CD14-positive monocyte (primary cell): ENCODE measurements around the gene DCLK1. TPM values are rescaled to one million over a fixed set of nuclear protein-coding genes. Genes with fewer than 3 reads are reported as not detected.

Experiments
- DNase-seq, 3 donors: peaks; one replicate each; pipeline ENCODE4 v3.0.0-alpha.2; 2011 to 2022
- H2AFZ ChIP-seq: 2 replicates; pipeline ENCODE4 v1.6.0; 2012; ENCODE audit warnings: mild to moderate bottlenecking, low read depth, low read length, inconsistent platforms; ENCODE audit not compliant: insufficient read depth, poor library complexity, severe bottlenecking
- H3K27ac ChIP-seq, 2 donors: 1 replicate in 1 of 2; 2 replicates in 1 of 2; pipeline ENCODE4 v1.5.1; 2012 to 2013; ENCODE audit warnings: low read length in 2 of 2, control low read depth in 1 of 2, inconsistent platforms in 1 of 2, low read depth in 1 of 2, mild to moderate bottlenecking in 1 of 2
- H3K27me3 ChIP-seq, 2 donors: one replicate each; pipeline versions ENCODE4 v1.6.0 to v1.6.1; 2011 to 2013; ENCODE audit warnings: low read length in 2 of 2; ENCODE audit not compliant: control insufficient read depth in 2 of 2, insufficient read depth in 2 of 2
- H3K36me3 ChIP-seq, 2 donors: replicated peaks in 1 of 2; 1 replicate in 1 of 2; 2 replicates in 1 of 2; pipeline versions ENCODE4 v1.5.1 to v1.6.1; 2012 to 2013; ENCODE audit warnings: low read length in 2 of 2, control low read depth in 1 of 2, inconsistent platforms in 1 of 2, mild to moderate bottlenecking in 1 of 2; ENCODE audit not compliant: insufficient read depth in 2 of 2, control insufficient read depth in 1 of 2
- H3K4me1 ChIP-seq, 2 donors: 1 replicate in 1 of 2; 2 replicates in 1 of 2; pipeline versions ENCODE4 v1.5.1 to v1.6.1; 2012 to 2013; ENCODE audit warnings: low read length in 2 of 2, control low read depth in 1 of 2, inconsistent platforms in 1 of 2, mild to moderate bottlenecking in 1 of 2, moderate library complexity in 1 of 2; ENCODE audit not compliant: insufficient read depth in 2 of 2, control insufficient read depth in 1 of 2
- H3K4me2 ChIP-seq: replicated peaks from 2 replicates; pipeline ENCODE3; 2012; ENCODE audit warnings: low read length, moderate library complexity, mild to moderate bottlenecking; ENCODE audit not compliant: poor library complexity, severe bottlenecking; ENCODE audit errors: extremely low read depth
- H3K4me3 ChIP-seq, 3 experiments: fragments of 200-600 bp in 1 of 3; sonication (generic) in 1 of 3; replicated peaks in 1 of 3; 1 replicate in 2 of 3; 2 replicates in 1 of 3; pipeline ENCODE4 v1.5.1; 2011 to 2013; ENCODE audit warnings: low read length in 3 of 3, mild to moderate bottlenecking in 3 of 3, control low read depth in 2 of 3, low read depth in 2 of 3, inconsistent platforms in 1 of 3, moderate library complexity in 1 of 3
- H3K79me2 ChIP-seq: 2 replicates; pipeline ENCODE4 v1.6.0; 2012; ENCODE audit warnings: mild to moderate bottlenecking, control low read depth, inconsistent platforms, low read length, moderate library complexity; ENCODE audit not compliant: insufficient read depth
- H3K9ac ChIP-seq: 2 replicates; pipeline ENCODE4 v1.6.0; 2017; ENCODE audit warnings: low read length, mild to moderate bottlenecking; ENCODE audit not compliant: insufficient read depth, poor library complexity, severe bottlenecking
- H3K9me3 ChIP-seq, 2 donors: replicated peaks in 1 of 2; 1 replicate in 1 of 2; 2 replicates in 1 of 2; pipeline versions ENCODE4 v1.5.1 to v1.6.1; 2012 to 2013; ENCODE audit warnings: low read length in 2 of 2, control low read depth in 1 of 2; ENCODE audit not compliant: control insufficient read depth in 1 of 2, insufficient read depth in 1 of 2
- H4K20me1 ChIP-seq: 2 replicates; pipeline ENCODE4 v1.6.0; 2012; ENCODE audit warnings: mild to moderate bottlenecking, low read length, control low read depth, moderate library complexity; ENCODE audit not compliant: insufficient read depth
- H3K27ac Mint-ChIP-seq, 7 donors: one replicate each; pipeline ENCODE4 v1.8.0; 2020; ENCODE audit warnings: mild to moderate bottlenecking in 7 of 7, mixed read lengths in 7 of 7, moderate library complexity in 6 of 7, inconsistent platforms in 2 of 7
- H3K27me3 Mint-ChIP-seq, 3 donors: one replicate each; pipeline ENCODE4 v1.8.0; 2021 to 2022; ENCODE audit warnings: low read depth in 3 of 3, mild to moderate bottlenecking in 3 of 3, mixed read lengths in 3 of 3, moderate library complexity in 3 of 3, inconsistent platforms in 1 of 3
- H3K36me3 Mint-ChIP-seq, 2 donors: one replicate each; pipeline ENCODE4 v1.8.0; 2020; ENCODE audit warnings: mixed read lengths in 2 of 2, inconsistent platforms in 1 of 2, mild to moderate bottlenecking in 1 of 2
- H3K4me1 Mint-ChIP-seq: one replicate; pipeline ENCODE4 v1.8.0; 2020; ENCODE audit warnings: mild to moderate bottlenecking, mixed read lengths
- H3K4me3 Mint-ChIP-seq, 2 donors: one replicate each; pipeline ENCODE4 v1.8.0; 2020; ENCODE audit warnings: mild to moderate bottlenecking in 2 of 2, mixed read lengths in 2 of 2, moderate library complexity in 1 of 2
- H3K9me3 Mint-ChIP-seq, 7 donors: one replicate each; pipeline ENCODE4 v1.8.0; 2020 to 2022; ENCODE audit warnings: mixed read lengths in 7 of 7, mild to moderate bottlenecking in 6 of 7, moderate library complexity in 6 of 7, inconsistent platforms in 2 of 7
- WGBS: methylation state at CpG from one replicate; pipeline ENCODE4 v1.1.5; 2013; ENCODE audit warnings: missing lambda C conversion rate; ENCODE audit not compliant: insufficient coverage; 5-methylcytosine and 5-hydroxymethylcytosine counted together
- intact Hi-C, 2 donors: fragments of 100-400 bp; cut with micrococcal nuclease; formaldehyde crosslinking; loops; one replicate each; pipeline versions ENCODE4 v1.15.0 to v1.15.1; 2023
- polyA plus RNA-seq, 3 donors: library from polyadenylated mRNA; depleted of rRNA in 1 of 3; unstranded in 2 of 3; stranded (reverse) in 1 of 3; fragments of 300-500 nt in 2 of 3; fragments of >200 nt in 1 of 3; fragmentation: Illumina TruSeq in 2 of 3; gene quantifications; 1 replicate in 2 of 3; 2 replicates in 1 of 3; pipeline ENCODE4 v1.2.3, GENCODE V29; 2012 to 2021
- TF ChIP-seq, protein P1 (sequence below): fragments of 200-600 bp; IDR thresholded peaks from one replicate; pipeline ENCODE4 v1.8.0; 2022; ENCODE audit warnings: antibody characterized with exemption, mild to moderate bottlenecking

Gene DCLK1
- polyA plus RNA-seq, 3 donors: not detected

DNA sequence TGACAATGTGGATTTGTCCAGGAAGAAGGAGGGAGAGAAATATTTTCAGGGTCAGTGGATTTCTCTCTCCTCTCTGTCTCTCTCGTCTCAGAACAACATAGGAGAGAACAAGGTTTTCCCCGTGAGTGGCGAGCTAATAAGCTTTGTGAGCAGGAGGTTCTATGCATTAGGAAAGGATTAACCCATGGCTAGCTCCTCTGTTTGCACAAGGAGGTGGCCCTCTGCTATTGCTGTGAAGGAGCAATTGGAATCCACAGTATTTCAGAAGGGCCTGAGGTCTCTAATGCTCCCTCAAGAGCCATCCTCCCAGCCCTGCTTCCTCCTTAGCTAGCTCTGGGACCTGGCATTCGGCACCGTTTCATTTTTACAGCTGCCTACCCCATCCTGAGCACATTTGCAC is 365.8 kb downstream of the DCLK1 start:
- 73% methylated on average over 2 of the region's 5 CpGs for WGBS
- Mint-ChIP-seq H3K36me3 (no peaks in the 10 kb centered on the region), H3K4me3 (no peak overlapping the region)

DNA sequence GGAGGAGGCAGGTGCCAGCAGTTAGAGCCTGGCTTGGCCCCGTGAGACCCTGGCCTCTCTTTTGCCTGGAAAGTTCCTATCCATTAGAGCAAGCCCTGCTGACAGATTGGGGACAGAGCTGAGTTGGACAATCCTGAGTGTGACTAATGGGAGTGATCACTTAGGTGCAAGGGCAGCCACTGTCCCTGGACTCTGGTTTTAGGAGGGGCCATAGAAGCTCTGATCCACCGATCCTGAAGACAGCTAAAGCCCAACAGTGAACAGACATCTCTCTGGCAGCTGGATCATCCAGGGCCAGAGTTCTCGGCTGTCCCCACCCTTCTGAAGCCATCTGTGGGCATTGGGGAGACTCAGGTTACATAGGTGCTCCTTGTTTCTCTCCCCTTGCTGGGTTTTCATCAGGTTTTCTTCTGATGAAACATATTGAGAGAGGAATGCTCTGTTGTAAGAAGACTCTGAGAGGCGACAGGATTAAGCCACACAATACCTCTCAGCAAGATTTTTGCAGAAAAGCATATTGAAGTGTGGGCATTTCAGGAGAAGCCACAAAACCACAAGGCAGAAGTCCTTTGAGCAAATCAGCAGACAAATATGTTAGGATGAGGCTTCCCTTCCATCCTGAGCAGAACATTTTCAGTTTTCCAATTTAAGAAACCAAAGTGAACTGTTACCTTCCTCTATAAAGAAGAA is 366.7 kb downstream of the DCLK1 start:
- peaks cover 8 to 23% of the 10 kb centered on the region in 2 donors for H3K9me3 ChIP-seq
- TF ChIP-seq, protein P1, sequence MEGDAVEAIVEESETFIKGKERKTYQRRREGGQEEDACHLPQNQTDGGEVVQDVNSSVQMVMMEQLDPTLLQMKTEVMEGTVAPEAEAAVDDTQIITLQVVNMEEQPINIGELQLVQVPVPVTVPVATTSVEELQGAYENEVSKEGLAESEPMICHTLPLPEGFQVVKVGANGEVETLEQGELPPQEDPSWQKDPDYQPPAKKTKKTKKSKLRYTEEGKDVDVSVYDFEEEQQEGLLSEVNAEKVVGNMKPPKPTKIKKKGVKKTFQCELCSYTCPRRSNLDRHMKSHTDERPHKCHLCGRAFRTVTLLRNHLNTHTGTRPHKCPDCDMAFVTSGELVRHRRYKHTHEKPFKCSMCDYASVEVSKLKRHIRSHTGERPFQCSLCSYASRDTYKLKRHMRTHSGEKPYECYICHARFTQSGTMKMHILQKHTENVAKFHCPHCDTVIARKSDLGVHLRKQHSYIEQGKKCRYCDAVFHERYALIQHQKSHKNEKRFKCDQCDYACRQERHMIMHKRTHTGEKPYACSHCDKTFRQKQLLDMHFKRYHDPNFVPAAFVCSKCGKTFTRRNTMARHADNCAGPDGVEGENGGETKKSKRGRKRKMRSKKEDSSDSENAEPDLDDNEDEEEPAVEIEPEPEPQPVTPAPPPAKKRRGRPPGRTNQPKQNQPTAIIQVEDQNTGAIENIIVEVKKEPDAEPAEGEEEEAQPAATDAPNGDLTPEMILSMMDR: no peak
- H3K27me3 ChIP-seq: no peaks in the 10 kb centered on the region
- no peak overlapping the region for H3K4me3 ChIP-seq
- H3K36me3 ChIP-seq: no peaks in the 10 kb centered on the region
- H3K4me2 ChIP-seq: no peak overlapping the region
- H3K4me1 ChIP-seq: no peaks in the 10 kb centered on the region
- no peak overlapping the region for H3K4me3 Mint-ChIP-seq
- no peak overlapping the region for H2AFZ ChIP-seq
- WGBS: 90% methylated on average over 3 of the region's 4 CpGs
- H3K9ac ChIP-seq: no peak overlapping the region
- H3K36me3 Mint-ChIP-seq: no peaks in the 10 kb centered on the region
- H3K4me1 Mint-ChIP-seq: no peaks in the 10 kb centered on the region
- peaks cover 0 to 2% (median 0%) of the 10 kb centered on the region in 3 donors for H3K27me3 Mint-ChIP-seq
- H3K27ac Mint-ChIP-seq: no peak overlapping the region
- no peak overlapping the region for H3K27ac ChIP-seq
- intact Hi-C loops: no loop called here
- peaks cover 0 to 6% (median 2%) of the 10 kb centered on the region in 7 donors for H3K9me3 Mint-ChIP-seq
- no peaks in the 10 kb centered on the region for H3K79me2 ChIP-seq
- no peaks in the 10 kb centered on the region for H4K20me1 ChIP-seq
- DNase-seq: no peak

More for the DNA sequence above, 365.8 kb downstream of the DCLK1 start:
- Histone ChIP-seq H3K9ac (no peak overlapping the region), H3K27ac (no peak overlapping the region), H4K20me1 (no peaks in the 10 kb centered on the region), H3K79me2 (no peaks in the 10 kb centered on the region), H3K4me1 (no peaks in the 10 kb centered on the region), H3K27me3 (no peaks in the 10 kb centered on the region), H3K36me3 (no peaks in the 10 kb centered on the region), H3K4me2 (no peak overlapping the region), H3K9me3 (peaks cover 8 to 20% of the 10 kb centered on the region in 2 donors), H3K4me3 (no peak overlapping the region), H2AFZ (no peak overlapping the region)
- TF ChIP-seq, protein P1: no peak
- intact Hi-C loops: no loop called here
- Mint-ChIP-seq H3K9me3 (peaks cover 0 to 3% (median 0%) of the 10 kb centered on the region in 7 donors), H3K27ac (no peak overlapping the region), H3K27me3 (peaks cover 0 to 2% (median 0%) of the 10 kb centered on the region in 3 donors), H3K4me1 (no peaks in the 10 kb centered on the region)
- DNase-seq: no peak
